ENCODE data around the gene DCP2. TPM values are rescaled to one million over a fixed set of nuclear protein-coding genes. Genes with fewer than 3 reads are reported as not detected.

DCP2 gene
- polyA plus RNA-seq, 1 donor = 48.8 TPM

DNA sequence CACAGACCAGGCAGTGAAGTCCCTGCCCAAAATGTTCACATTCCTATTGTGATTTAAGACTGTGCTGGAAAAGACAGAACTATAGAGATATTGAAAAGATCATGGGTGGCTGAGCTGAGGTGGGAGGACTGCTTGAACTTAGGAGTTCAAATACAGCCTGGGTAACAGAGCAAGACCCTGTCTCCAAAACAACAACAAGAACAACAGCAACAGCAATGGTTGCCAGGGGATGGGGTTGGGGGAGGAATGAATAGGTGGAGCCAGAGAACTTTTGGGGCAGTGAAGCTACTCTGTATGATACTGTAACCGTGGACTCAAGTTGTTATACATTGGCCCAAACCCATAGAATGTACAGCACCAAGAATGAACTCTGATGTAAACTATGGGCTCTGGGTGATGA lies 88.2 kb downstream of the DCP2 start:
- DNase-seq = no peak

DNA sequence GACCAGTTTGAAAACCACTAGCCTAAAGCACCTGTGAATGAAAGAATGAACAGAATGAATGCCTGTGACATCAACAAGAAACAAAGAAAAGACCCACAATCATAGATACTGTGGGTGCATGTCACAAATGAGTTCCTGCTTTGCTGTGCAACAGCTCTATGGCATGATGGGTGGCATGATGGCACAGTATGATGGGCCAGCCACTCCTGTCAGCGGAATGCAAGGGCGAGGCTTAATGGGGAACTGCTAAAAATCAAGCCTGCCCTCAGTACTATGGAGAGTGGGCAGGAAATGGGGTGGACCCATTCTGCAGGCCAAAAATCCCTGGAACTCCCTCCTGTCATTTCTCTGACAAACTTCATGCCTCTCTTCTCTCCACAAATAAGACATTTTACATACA lies 89.0 kb downstream of the DCP2 start:
- no peak for DNase-seq

DNA sequence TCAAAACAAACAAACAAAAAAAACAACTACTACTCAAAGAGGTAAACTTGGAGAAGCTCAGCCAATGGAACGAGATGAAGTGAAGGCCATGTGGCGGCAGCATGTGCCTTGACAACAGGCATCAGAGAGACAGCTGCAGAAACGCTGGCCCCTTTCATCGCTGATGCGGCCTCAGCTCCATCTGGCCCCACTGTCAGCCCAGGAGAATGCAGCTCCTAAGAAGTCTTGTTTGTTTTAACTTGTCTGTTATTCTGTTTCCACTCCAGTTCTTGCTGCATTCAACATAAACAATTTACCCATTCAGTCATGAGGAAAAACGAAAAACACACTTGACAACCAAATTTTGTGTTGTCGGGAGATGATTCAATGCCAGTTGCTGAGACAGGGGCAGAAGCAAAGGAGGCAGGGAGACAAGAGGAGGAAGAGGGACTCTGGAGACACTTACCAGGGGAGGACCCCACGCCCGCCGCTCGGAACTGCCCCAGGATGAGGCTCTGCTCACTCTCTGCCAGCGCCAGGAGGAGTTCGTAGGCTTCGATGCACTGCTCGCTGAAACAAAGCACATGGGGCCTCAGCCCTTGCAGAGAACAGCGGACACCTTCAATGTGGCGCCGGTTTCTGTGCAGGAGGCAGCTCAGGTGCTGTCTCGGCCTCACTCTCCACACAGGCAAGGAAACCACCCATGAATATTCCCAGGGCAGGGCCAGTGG lies 91.2 kb downstream of the DCP2 start:
- DNase-seq = no peak

DNA sequence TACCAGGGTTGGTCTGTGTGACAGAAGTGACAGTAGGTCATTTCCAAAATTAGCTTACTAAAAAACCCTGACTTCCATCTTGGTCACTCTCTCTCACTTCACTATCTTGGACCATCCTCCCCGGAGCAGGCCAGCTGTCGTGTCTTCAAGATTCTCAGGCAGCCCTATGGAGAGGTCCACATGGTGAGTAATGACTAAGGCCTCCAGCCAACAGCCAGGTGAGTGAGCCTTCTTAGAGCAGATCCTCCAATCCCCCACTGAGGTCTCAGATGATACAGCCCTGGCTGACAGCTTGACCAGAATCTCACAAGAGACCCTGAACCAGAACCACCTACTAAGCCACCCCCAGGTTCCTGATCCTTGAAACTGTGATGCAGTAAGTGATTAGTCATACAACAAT lies 92.0 kb downstream of the DCP2 start:
- no peak for DNase-seq

Other genes with a start within 250 kb of the DCP2 start
- gene APC, start 238.9 kb upstream of the DCP2 start, polyA plus RNA-seq (ENCODE audit: insufficient read length) = 35.3 TPM
- gene SRP19, start 115.5 kb upstream of the DCP2 start, polyA plus RNA-seq (ENCODE audit: insufficient read length) = 99.6 TPM
- 109 TPM for gene REEP5, start 54.6 kb upstream of the DCP2 start, polyA plus RNA-seq (ENCODE audit: insufficient read length)